GM18517 (cell line): Measurements from ENCODE around the gene PTCD2.

ENCODE experiments used
- ATAC-seq: cut with Tn5 transposase; IDR thresholded peaks from one replicate; pipeline ENCODE4 v1.9.1; 2021; ENCODE audit warnings: mild to moderate bottlenecking, moderate library complexity; ENCODE audit not compliant: unreplicated experiment

Gene PTCD2

GRCh38 chr5:72410688-72411295 is 90.6 kb downstream of the PTCD2 start:
- ATAC-seq = no peak

- no peak for ATAC-seq
These were observed 92.3 kb downstream of the PTCD2 start for GRCh38 chr5:72412283-72413055.

- ATAC-seq = no peak
These were observed 95.6 kb downstream of the PTCD2 start for GRCh38 chr5:72415616-72416325.

- no peak for ATAC-seq
These were observed 97.3 kb downstream of the PTCD2 start for GRCh38 chr5:72417333-72418062.
